ENCODE measurements around the gene HNF4A. TPM values are rescaled to one million over a fixed set of nuclear protein-coding genes. Genes with fewer than 3 reads are reported as not detected.

Gene HNF4A
- total and polyA plus RNA-seq, 2 of the 13 experiments (the other 11 are each of a cell fraction or from before 2014, with no cell fraction given): 80.9 to 169 TPM

GRCh38 chr20:44394702-44395460, 39.4 kb downstream of the HNF4A start (continued):
- TF ChIP-seq TFE3 (CRISPR knock-in tag; IDR thresholded peaks at IDR 0.05): no peak; the same call in 1 of the 2 replicates
- TF ChIP-seq POLR2AphosphoS2 (IDR thresholded peaks at IDR 0.05; ENCODE audit: low read depth, low read length): no peak; the same call in 1 of the 2 replicates
- peak; percentile 11; the same call in 1 of the 2 replicates for TF ChIP-seq NFYC (CRISPR knock-in tag; IDR thresholded peaks at IDR 0.05)
- TF ChIP-seq ZNF430 (CRISPR knock-in tag; IDR thresholded peaks at IDR 0.05): no peak; the same call in 1 of the 2 replicates
- peak; percentile 91; the same call in 1 of the 2 replicates for TF ChIP-seq ZSCAN29 (CRISPR knock-in tag; conservative IDR thresholded peaks at IDR 0.05)
- TF ChIP-seq GATA4 (IDR thresholded peaks at IDR 0.05; ENCODE audit: borderline replicate concordance, low read depth): peak; percentile 79; the same call in 1 of the 2 replicates
- no peak for TF ChIP-seq ZFP36 (IDR thresholded peaks at IDR 0.05; ENCODE audit: borderline replicate concordance, low read depth, low read length, partially characterized antibody)
- TF ChIP-seq HCFC1 (IDR thresholded peaks at IDR 0.05; ENCODE audit: low read depth, low read length): no peak
- no peak for TF ChIP-seq PAWR (CRISPR knock-in tag; IDR thresholded peaks at IDR 0.05; ENCODE audit: borderline replicate concordance)
- TF ChIP-seq ZNF639 (CRISPR knock-in tag; conservative IDR thresholded peaks at IDR 0.05): no peak; the same call in 1 of the 2 replicates
- TF ChIP-seq ZNF749 (CRISPR knock-in tag; IDR thresholded peaks at IDR 0.05; ENCODE audit: borderline replicate concordance): peak; percentile 97; the same call in 1 of the 2 replicates
- 0 out of 2 replicates have a peak, but pooled peaks have one; percentile 13 for TF ChIP-seq GTF3A (CRISPR knock-in tag; conservative IDR thresholded peaks at IDR 0.05)
- TF ChIP-seq SRSF9 (IDR thresholded peaks at IDR 0.05; ENCODE audit: borderline replicate concordance, insufficient read depth, low read depth, low read length, poor library complexity, severe bottlenecking): no peak
- TF ChIP-seq SIN3A (IDR thresholded peaks at IDR 0.05; ENCODE audit: borderline replicate concordance, low read depth, low read length): peak; percentile 90
- TF ChIP-seq HOXA7 (CRISPR knock-in tag; IDR thresholded peaks at IDR 0.05): no peak
- peak; percentile 71; the same call in 1 of the 2 replicates for TF ChIP-seq ATF7-NPFF (CRISPR knock-in tag; IDR thresholded peaks at IDR 0.05; ENCODE audit: low read depth)
- TF ChIP-seq PITX1 (CRISPR knock-in tag; IDR thresholded peaks at IDR 0.05): peak; percentile 98
- peak; percentile 98 for TF ChIP-seq ZNF766 (CRISPR knock-in tag; IDR thresholded peaks at IDR 0.05; ENCODE audit: borderline replicate concordance)
- no peak; the same call in 1 of the 2 replicates for TF ChIP-seq ARID3A (IDR thresholded peaks at IDR 0.05; ENCODE audit: low read depth, low read length)
- TF ChIP-seq REL (CRISPR knock-in tag; conservative IDR thresholded peaks at IDR 0.05): no peak
- peak; percentile 96 for TF ChIP-seq TOPORS (CRISPR knock-in tag; IDR thresholded peaks at IDR 0.05)
- no peak for TF ChIP-seq NPAS2 (CRISPR knock-in tag; IDR thresholded peaks at IDR 0.05; ENCODE audit: borderline replicate concordance)
- peak; percentile 98 for TF ChIP-seq XRCC5 (optimal IDR thresholded peaks at IDR 0.05; ENCODE audit: low read length)
- TF ChIP-seq RORA (CRISPR knock-in tag; IDR thresholded peaks at IDR 0.05): no peak
- TF ChIP-seq SRF (IDR thresholded peaks at IDR 0.05; ENCODE audit: low read depth, low read length): no peak; the same call in 1 of the 2 replicates
